HepG2 (cell line): ENCODE data around the gene TBC1D16. TPM values are rescaled to one million over a fixed set of nuclear protein-coding genes. Genes with fewer than 3 reads are reported as not detected.

Experiments used
- ATF7-NPFF ChIP-seq: sonication (generic); formaldehyde crosslinking; IDR thresholded peaks from 2 replicates; pipeline ENCODE4 v1.8.1; 2023; ENCODE audit warnings: mild to moderate bottlenecking, low read depth, missing genetic modification reagents, moderate library complexity
- HNRNPK ChIP-seq: fragments of 200-400 bp; formaldehyde crosslinking; IDR thresholded peaks from 2 replicates; pipeline ENCODE4 v1.6.1; 2018; ENCODE audit warnings: low read length, low read depth, moderate library complexity, mild to moderate bottlenecking; ENCODE audit not compliant: poor library complexity, severe bottlenecking
- NR2F6 ChIP-seq, 2 experiments: IDR thresholded peaks; 2 replicates each; pipeline ENCODE4 v1.6.1; 2016; ENCODE audit warnings: antibody characterized with exemption in 1 of 2, mild to moderate bottlenecking in 1 of 2
- SPEN ChIP-seq: sonication (generic); formaldehyde crosslinking; IDR thresholded peaks from 2 replicates; pipeline ENCODE4 v1.5.1; 2020; ENCODE audit warnings: low read depth, mild to moderate bottlenecking, missing genetic modification reagents
- STAG1 ChIP-seq: sonication (generic); formaldehyde crosslinking; IDR thresholded peaks from 2 replicates; pipeline ENCODE4 v1.4.0; 2020; ENCODE audit warnings: missing genetic modification reagents
- WIZ ChIP-seq: sonication (generic); formaldehyde crosslinking; IDR thresholded peaks from 2 replicates; pipeline ENCODE4 v1.5.1; 2020; ENCODE audit warnings: mild to moderate bottlenecking, missing genetic modification reagents
- XRCC5 ChIP-seq: fragments of 200-400 bp; formaldehyde crosslinking; optimal IDR thresholded peaks from 2 replicates; pipeline ENCODE3; 2017; ENCODE audit warnings: mild to moderate bottlenecking, low read length
- ZNF431 ChIP-seq: sonication (generic); formaldehyde crosslinking; IDR thresholded peaks from 2 replicates; pipeline ENCODE4 v1.9.0; 2022; ENCODE audit warnings: missing genetic modification reagents, low read depth, mild to moderate bottlenecking, borderline replicate concordance
- ZNF788 ChIP-seq: sonication (generic); formaldehyde crosslinking; IDR thresholded peaks from 2 replicates; pipeline ENCODE4 v1.5.0; 2020; ENCODE audit warnings: mild to moderate bottlenecking, missing genetic modification reagents, borderline replicate concordance
- polyA plus RNA-seq, 8 experiments: library from polyadenylated mRNA; depleted of rRNA in 3 of 8; stranded (reverse) in 7 of 8; unstranded in 1 of 8; fragments of >200 nt; fragmentation: Illumina TruSeq in 4 of 8; extraction: Trizol in 4 of 8; gene quantifications; 2 replicates each; pipeline versions ENCODE4 v1.2.1 to v1.2.3, GENCODE V29; 2011 to 2016; ENCODE audit warnings: low read depth in 4 of 8, missing spikeins in 1 of 8, mixed read lengths in 1 of 8; ENCODE audit not compliant: insufficient read depth in 1 of 8
- total RNA-seq, 5 experiments: library from RNA; depleted of rRNA; stranded (reverse); fragments of >200 nt; fragmentation: Illumina TruSeq; extraction: Trizol; gene quantifications; 2 replicates each; pipeline ENCODE4 v1.2.3, GENCODE V29; 2016; ENCODE audit warnings: low read depth in 1 of 5
- TF ChIP-seq, protein P1 (sequence below): sonication (generic); formaldehyde crosslinking; IDR thresholded peaks from 2 replicates; pipeline ENCODE4 v1.4.0; 2020; ENCODE audit warnings: missing genetic modification reagents
- TF ChIP-seq, protein P2 (sequence below): sonication (generic); formaldehyde crosslinking; IDR thresholded peaks from 2 replicates; pipeline ENCODE4 v1.5.0; 2020; ENCODE audit warnings: missing genetic modification reagents, mild to moderate bottlenecking, borderline replicate concordance
- TF ChIP-seq, protein P3 (sequence below): sonication (generic); formaldehyde crosslinking; IDR thresholded peaks from 2 replicates; pipeline ENCODE4 v1.8.1; 2023; ENCODE audit warnings: mild to moderate bottlenecking, missing genetic modification reagents
- TF ChIP-seq, protein P4 (sequence below): sonication (generic); formaldehyde crosslinking; conservative IDR thresholded peaks from 2 replicates; pipeline ENCODE4 v1.4.0; 2020; ENCODE audit warnings: missing genetic modification reagents
- TF ChIP-seq, protein P5 (sequence below): sonication (generic); IDR thresholded peaks from 2 replicates; pipeline ENCODE4 v1.6.1; 2016; ENCODE audit warnings: low read depth, borderline replicate concordance
- TF ChIP-seq, protein P6 (sequence below): sonication (generic); formaldehyde crosslinking; IDR thresholded peaks from 2 replicates; pipeline ENCODE4 v1.5.1; 2020; ENCODE audit warnings: mild to moderate bottlenecking, missing genetic modification reagents, moderate library complexity

TBC1D16 gene
- total and polyA plus RNA-seq, 2 of the 13 experiments (the other 11 are each of a cell fraction or from before 2014, with no cell fraction given), result 14.9 to 24.9 TPM

DNA sequence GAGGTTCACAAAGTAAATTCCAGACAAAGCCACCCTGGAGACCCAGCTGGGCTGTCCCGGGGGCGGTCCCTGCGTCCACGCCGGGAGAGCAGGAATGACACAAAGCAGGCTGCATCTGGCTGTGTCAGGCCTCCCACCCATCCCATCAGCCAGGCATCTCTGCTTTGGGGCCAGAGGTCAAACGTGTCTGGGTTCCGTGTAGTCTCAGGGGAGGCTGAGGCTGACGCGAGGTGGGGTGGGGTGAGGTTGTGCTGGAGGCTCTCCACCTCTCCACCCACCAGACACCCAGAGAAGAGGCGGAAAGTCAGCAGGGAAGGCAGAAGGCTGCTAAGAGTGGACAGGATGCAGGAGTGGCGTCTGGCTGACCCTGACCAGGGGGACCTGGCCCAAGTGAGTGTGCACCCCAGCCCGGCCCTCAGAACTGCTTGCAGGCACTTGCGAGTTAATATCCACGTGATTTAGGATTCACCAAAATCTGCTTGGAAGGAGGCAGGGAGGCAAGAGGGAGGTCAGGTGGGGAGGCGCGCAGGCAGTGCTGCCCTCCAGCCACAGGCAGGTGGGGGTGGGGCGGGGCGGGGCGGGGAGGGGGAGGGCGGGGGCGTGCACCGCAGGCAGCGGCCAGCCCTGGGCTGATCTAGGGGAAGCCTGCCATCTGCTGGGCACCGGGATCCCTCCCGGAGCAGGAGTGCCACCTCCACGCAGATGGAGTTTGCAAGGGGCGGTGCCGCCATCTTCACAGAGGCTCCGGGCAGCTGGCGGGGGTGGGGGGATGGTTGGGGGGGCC, 44.3 kb downstream of the TBC1D16 start (continued):
- TF ChIP-seq, protein P1, sequence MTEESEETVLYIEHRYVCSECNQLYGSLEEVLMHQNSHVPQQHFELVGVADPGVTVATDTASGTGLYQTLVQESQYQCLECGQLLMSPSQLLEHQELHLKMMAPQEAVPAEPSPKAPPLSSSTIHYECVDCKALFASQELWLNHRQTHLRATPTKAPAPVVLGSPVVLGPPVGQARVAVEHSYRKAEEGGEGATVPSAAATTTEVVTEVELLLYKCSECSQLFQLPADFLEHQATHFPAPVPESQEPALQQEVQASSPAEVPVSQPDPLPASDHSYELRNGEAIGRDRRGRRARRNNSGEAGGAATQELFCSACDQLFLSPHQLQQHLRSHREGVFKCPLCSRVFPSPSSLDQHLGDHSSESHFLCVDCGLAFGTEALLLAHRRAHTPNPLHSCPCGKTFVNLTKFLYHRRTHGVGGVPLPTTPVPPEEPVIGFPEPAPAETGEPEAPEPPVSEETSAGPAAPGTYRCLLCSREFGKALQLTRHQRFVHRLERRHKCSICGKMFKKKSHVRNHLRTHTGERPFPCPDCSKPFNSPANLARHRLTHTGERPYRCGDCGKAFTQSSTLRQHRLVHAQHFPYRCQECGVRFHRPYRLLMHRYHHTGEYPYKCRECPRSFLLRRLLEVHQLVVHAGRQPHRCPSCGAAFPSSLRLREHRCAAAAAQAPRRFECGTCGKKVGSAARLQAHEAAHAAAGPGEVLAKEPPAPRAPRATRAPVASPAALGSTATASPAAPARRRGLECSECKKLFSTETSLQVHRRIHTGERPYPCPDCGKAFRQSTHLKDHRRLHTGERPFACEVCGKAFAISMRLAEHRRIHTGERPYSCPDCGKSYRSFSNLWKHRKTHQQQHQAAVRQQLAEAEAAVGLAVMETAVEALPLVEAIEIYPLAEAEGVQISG (CRISPR knock-in tag), result peak; percentile 12
- TF ChIP-seq XRCC5, result peak; percentile 24
- TF ChIP-seq, protein P2, sequence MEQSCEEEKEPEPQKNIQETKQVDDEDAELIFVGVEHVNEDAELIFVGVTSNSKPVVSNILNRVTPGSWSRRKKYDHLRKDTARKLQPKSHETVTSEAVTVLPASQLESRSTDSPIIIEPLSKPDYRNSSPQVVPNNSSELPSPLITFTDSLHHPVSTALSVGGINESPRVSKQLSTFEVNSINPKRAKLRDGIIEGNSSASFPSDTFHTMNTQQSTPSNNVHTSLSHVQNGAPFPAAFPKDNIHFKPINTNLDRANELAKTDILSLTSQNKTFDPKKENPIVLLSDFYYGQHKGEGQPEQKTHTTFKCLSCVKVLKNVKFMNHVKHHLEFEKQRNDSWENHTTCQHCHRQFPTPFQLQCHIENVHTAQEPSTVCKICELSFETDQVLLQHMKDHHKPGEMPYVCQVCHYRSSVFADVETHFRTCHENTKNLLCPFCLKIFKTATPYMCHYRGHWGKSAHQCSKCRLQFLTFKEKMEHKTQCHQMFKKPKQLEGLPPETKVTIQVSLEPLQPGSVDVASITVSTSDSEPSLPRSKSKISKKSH, result peak; percentile 76; the same call in 1 of the 2 replicates
- TF ChIP-seq, protein P3, sequence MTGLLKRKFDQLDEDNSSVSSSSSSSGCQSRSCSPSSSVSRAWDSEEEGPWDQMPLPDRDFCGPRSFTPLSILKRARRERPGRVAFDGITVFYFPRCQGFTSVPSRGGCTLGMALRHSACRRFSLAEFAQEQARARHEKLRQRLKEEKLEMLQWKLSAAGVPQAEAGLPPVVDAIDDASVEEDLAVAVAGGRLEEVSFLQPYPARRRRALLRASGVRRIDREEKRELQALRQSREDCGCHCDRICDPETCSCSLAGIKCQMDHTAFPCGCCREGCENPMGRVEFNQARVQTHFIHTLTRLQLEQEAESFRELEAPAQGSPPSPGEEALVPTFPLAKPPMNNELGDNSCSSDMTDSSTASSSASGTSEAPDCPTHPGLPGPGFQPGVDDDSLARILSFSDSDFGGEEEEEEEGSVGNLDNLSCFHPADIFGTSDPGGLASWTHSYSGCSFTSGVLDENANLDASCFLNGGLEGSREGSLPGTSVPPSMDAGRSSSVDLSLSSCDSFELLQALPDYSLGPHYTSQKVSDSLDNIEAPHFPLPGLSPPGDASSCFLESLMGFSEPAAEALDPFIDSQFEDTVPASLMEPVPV (CRISPR knock-in tag), result 0 out of 2 replicates have a peak, but pooled peaks have one; percentile 21
- TF ChIP-seq WIZ (CRISPR knock-in tag), result 0 out of 2 replicates have a peak, but pooled peaks have one; percentile 19
- TF ChIP-seq ZNF788 (CRISPR knock-in tag), result peak; percentile 62; the same call in 1 of the 2 replicates
- 0 out of 2 replicates have a peak, but pooled peaks have one; percentile 25 for TF ChIP-seq ZNF431 (CRISPR knock-in tag)
- TF ChIP-seq, protein P4, sequence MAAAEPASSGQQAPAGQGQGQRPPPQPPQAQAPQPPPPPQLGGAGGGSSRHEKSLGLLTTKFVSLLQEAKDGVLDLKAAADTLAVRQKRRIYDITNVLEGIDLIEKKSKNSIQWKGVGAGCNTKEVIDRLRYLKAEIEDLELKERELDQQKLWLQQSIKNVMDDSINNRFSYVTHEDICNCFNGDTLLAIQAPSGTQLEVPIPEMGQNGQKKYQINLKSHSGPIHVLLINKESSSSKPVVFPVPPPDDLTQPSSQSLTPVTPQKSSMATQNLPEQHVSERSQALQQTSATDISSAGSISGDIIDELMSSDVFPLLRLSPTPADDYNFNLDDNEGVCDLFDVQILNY, result no peak
- TF ChIP-seq, protein P5, sequence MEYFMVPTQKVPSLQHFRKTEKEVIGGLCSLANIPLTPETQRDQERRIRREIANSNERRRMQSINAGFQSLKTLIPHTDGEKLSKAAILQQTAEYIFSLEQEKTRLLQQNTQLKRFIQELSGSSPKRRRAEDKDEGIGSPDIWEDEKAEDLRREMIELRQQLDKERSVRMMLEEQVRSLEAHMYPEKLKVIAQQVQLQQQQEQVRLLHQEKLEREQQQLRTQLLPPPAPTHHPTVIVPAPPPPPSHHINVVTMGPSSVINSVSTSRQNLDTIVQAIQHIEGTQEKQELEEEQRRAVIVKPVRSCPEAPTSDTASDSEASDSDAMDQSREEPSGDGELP, result peak; percentile 48; the same call in 1 of the 2 replicates
- peak; percentile 76 for TF ChIP-seq STAG1 (CRISPR knock-in tag)
- TF ChIP-seq HNRNPK, result peak; percentile 87
- TF ChIP-seq SPEN (CRISPR knock-in tag), result 0 out of 2 replicates have a peak, but pooled peaks have one; percentile 24
- TF ChIP-seq ATF7-NPFF (CRISPR knock-in tag), result peak; percentile 12; the same call in 1 of the 2 replicates
- TF ChIP-seq, protein P6, sequence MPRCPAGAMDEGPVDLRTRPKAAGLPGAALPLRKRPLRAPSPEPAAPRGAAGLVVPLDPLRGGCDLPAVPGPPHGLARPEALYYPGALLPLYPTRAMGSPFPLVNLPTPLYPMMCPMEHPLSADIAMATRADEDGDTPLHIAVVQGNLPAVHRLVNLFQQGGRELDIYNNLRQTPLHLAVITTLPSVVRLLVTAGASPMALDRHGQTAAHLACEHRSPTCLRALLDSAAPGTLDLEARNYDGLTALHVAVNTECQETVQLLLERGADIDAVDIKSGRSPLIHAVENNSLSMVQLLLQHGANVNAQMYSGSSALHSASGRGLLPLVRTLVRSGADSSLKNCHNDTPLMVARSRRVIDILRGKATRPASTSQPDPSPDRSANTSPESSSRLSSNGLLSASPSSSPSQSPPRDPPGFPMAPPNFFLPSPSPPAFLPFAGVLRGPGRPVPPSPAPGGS, result 0 out of 2 replicates have a peak, but pooled peaks have one; percentile 3
- TF ChIP-seq NR2F6 (IDR thresholded peaks at IDR 0.05), result peak; percentile 33; the same call in 1 of the 2 replicates
- 0 out of 2 replicates have a peak, but pooled peaks have one; percentile 31 for TF ChIP-seq NR2F6 (CRISPR knock-in tag; IDR thresholded peaks at IDR 0.05)
